Stimulated activated CD4-positive, alpha-beta T cell treated with anti-CD3 and anti-CD28 coated beads, Interleukin-4, amount 100 ng/mL, for 48 hours (primary cell): Measurements from ENCODE around the gene SPATA24.
"Not testable (repeated sequence)": the region's sequence is repeated elsewhere in the genome, so short reads cannot be mapped to it uniquely, and the experiment has no call there.

Experiments
- DNase-seq, 2 donors: peaks; one replicate each; pipeline ENCODE4 v3.0.0-alpha.2; 2020; ENCODE audit warnings: low read depth in 2 of 2

SPATA24 gene

GRCh38 chr5:139395844-139396640, 7.8 kb downstream of the SPATA24 start:
- DNase-seq = no peak

GRCh38 chr5:139394654-139395566, 9.0 kb downstream of the SPATA24 start, which contains the start of gene PROB1:
TSS of gene PROB1 (minus strand) at chr5:139395104. CDS start at chr5:139395081, 23 bp downstream.
- DNase-seq = no peak

- DNase-seq = peak in 1 of 2 donors; percentile 44
Measured at GRCh38 chr5:139394123-139394653, 9.7 kb downstream of the SPATA24 start.

- no peak for DNase-seq
Measured at GRCh38 chr5:139393497-139394122, 10.3 kb downstream of the SPATA24 start.

- DNase-seq = peak; percentile 83 to 86
Measured at GRCh38 chr5:139392678-139393496, 11.0 kb downstream of the SPATA24 start.

- no peak for DNase-seq
Measured at GRCh38 chr5:139392324-139392677, 11.6 kb downstream of the SPATA24 start.

GRCh38 chr5:139391570-139392323, 12.1 kb downstream of the SPATA24 start:
- DNase-seq = no peak

- no peak for DNase-seq
Measured at GRCh38 chr5:139390639-139391569, 13.0 kb downstream of the SPATA24 start.

- DNase-seq = peak; percentile 38 to 46
Measured at GRCh38 chr5:139389701-139390638, 13.9 kb downstream of the SPATA24 start, which contains the start of gene MZB1. TSS of gene MZB1 (minus strand) at chr5:139389913. CDS start at chr5:139389856, 57 bp downstream.

- DNase-seq = no peak
Measured at GRCh38 chr5:139388198-139388821, 15.6 kb downstream of the SPATA24 start.

- no peak for DNase-seq
Measured at GRCh38 chr5:139387611-139388197, 16.2 kb downstream of the SPATA24 start.

- DNase-seq = not testable (repeated sequence)
Measured at GRCh38 chr5:139386956-139387355, 16.9 kb downstream of the SPATA24 start.

- no peak for DNase-seq
Measured at GRCh38 chr5:139386050-139386438, 17.8 kb downstream of the SPATA24 start.

GRCh38 chr5:139385061-139386049, 18.5 kb downstream of the SPATA24 start:
- DNase-seq = no peak

- no peak for DNase-seq
Measured at GRCh38 chr5:139384591-139385051, 19.3 kb downstream of the SPATA24 start.
